Endodermal cell (in vitro differentiated cells): ENCODE measurements around the gene TMIGD3. TPM values are rescaled to one million over a fixed set of nuclear protein-coding genes. Genes with fewer than 3 reads are reported as not detected.

Source experiments
- DNase-seq: peaks from one replicate; pipeline ENCODE4 v3.0.0-alpha.2; 2017
- H3K27ac ChIP-seq: 2 replicates; pipeline ENCODE4 v1.5.1; 2013; ENCODE audit warnings: mild to moderate bottlenecking, low read depth, low read length, moderate library complexity
- H3K27me3 ChIP-seq: 2 replicates; pipeline ENCODE4 v1.6.1; 2013; ENCODE audit warnings: mild to moderate bottlenecking, low read length, moderate library complexity; ENCODE audit not compliant: insufficient read depth, control insufficient read depth, poor library complexity, severe bottlenecking
- H3K36me3 ChIP-seq: 2 replicates; pipeline ENCODE4 v1.7.0; 2013; ENCODE audit warnings: mild to moderate bottlenecking, low read length, moderate library complexity; ENCODE audit not compliant: control insufficient read depth, insufficient read depth
- H3K4me1 ChIP-seq: one replicate; pipeline ENCODE4 v1.7.0; 2013; ENCODE audit warnings: low read length; ENCODE audit not compliant: control insufficient read depth, insufficient read depth
- H3K4me3 ChIP-seq: 2 replicates; pipeline ENCODE4 v1.5.1; 2013; ENCODE audit warnings: mild to moderate bottlenecking, low read length, moderate library complexity
- H3K9ac ChIP-seq: 2 replicates; pipeline ENCODE4 v1.6.1; 2013; ENCODE audit warnings: mild to moderate bottlenecking, low read length, moderate library complexity; ENCODE audit not compliant: poor library complexity, severe bottlenecking; ENCODE audit errors: extremely low read depth
- H3K9me3 ChIP-seq: 2 replicates; pipeline ENCODE4 v1.6.1; 2013; ENCODE audit warnings: mild to moderate bottlenecking, low read length, moderate library complexity; ENCODE audit not compliant: control insufficient read depth
- H3K27ac Mint-ChIP-seq: 2 replicates; pipeline ENCODE4 v1.8.0; 2020; ENCODE audit warnings: mixed read lengths
- H3K27me3 Mint-ChIP-seq: 2 replicates; pipeline ENCODE4 v1.8.0; 2021; ENCODE audit warnings: mild to moderate bottlenecking, mixed read lengths; ENCODE audit not compliant: insufficient read depth
- H3K36me3 Mint-ChIP-seq: 2 replicates; pipeline ENCODE4 v1.8.0; 2020; ENCODE audit warnings: low read depth, mixed read lengths
- H3K4me1 Mint-ChIP-seq: 2 replicates; pipeline ENCODE4 v1.8.0; 2020; ENCODE audit warnings: mixed read lengths
- H3K4me3 Mint-ChIP-seq: 2 replicates; pipeline ENCODE4 v1.8.0; 2020; ENCODE audit warnings: mild to moderate bottlenecking, moderate library complexity, mixed read lengths
- H3K9me3 Mint-ChIP-seq: 2 replicates; pipeline ENCODE4 v1.8.0; 2020; ENCODE audit warnings: mild to moderate bottlenecking, mixed read lengths
- CTCF ChIP-seq: fragments of 200-600 bp; sonication (generic); conservative IDR thresholded peaks from 2 replicates; pipeline ENCODE4 v1.5.0; 2021; ENCODE audit warnings: antibody characterized with exemption, mild to moderate bottlenecking
- WGBS, 2 experiments: methylation state at CpG; one replicate each; pipeline versions ENCODE4 v1.1.5 to v1.1.7; 2013; ENCODE audit warnings: missing lambda C conversion rate in 2 of 2, mixed read lengths in 1 of 2; ENCODE audit not compliant: insufficient coverage in 1 of 2, insufficient read length in 1 of 2; 5-methylcytosine and 5-hydroxymethylcytosine counted together
- total RNA-seq, 2 donors: library from RNA; stranded (reverse); fragmentation: NEBNext Ultra II Directional in 1 of 2; extraction: Animal tissue kit (Norgen Biotek cat#: 25700) in 1 of 2; gene quantifications; 2 replicates in 1 of 2; 3 replicates in 1 of 2; pipeline ENCODE4 v1.2.1, GENCODE V29; 2021

TMIGD3 gene
- total RNA-seq, 2 donors from 2014 or later: not detected

GRCh38 chr1:111476214-111476613 lies 27.2 kb downstream of the TMIGD3 start:
- Histone ChIP-seq H3K36me3 (no peaks in the 10 kb centered on the region), H3K4me1 (no peaks in the 10 kb centered on the region), H3K4me3 (no peak overlapping the region), H3K9ac (no peak overlapping the region), H3K27ac (no peak overlapping the region), H3K27me3 (no peaks in the 10 kb centered on the region), H3K9me3 (no peaks in the 10 kb centered on the region)
- H3K4me1 Mint-ChIP-seq: no peaks in the 10 kb centered on the region
- DNase-seq: no peak
- TF ChIP-seq CTCF: no peak
- no peaks in the 10 kb centered on the region for H3K36me3 Mint-ChIP-seq
- no peaks in the 10 kb centered on the region for H3K27me3 Mint-ChIP-seq
- no peak overlapping the region for H3K4me3 Mint-ChIP-seq
- H3K9me3 Mint-ChIP-seq: no peaks in the 10 kb centered on the region
- H3K27ac Mint-ChIP-seq: no peak overlapping the region

GRCh38 chr1:111475701-111476100 lies 27.7 kb downstream of the TMIGD3 start:
- no peak overlapping the region for H3K4me3 Mint-ChIP-seq
- no peaks in the 10 kb centered on the region for H3K9me3 Mint-ChIP-seq
- no peaks in the 10 kb centered on the region for H3K4me1 Mint-ChIP-seq
- Histone ChIP-seq H3K4me3 (no peak overlapping the region), H3K27me3 (no peaks in the 10 kb centered on the region), H3K27ac (no peak overlapping the region), H3K4me1 (no peaks in the 10 kb centered on the region), H3K36me3 (no peaks in the 10 kb centered on the region), H3K9me3 (no peaks in the 10 kb centered on the region), H3K9ac (no peak overlapping the region)
- no peaks in the 10 kb centered on the region for H3K36me3 Mint-ChIP-seq
- TF ChIP-seq CTCF: no peak
- 93 to 100% methylated on average over 2 to 5 of the region's 5 CpGs for WGBS, 2 experiments
- H3K27ac Mint-ChIP-seq: no peak overlapping the region
- no peaks in the 10 kb centered on the region for H3K27me3 Mint-ChIP-seq
- DNase-seq: no peak

- H3K27ac Mint-ChIP-seq: no peak overlapping the region
- no peak overlapping the region for H3K4me3 Mint-ChIP-seq
- Histone ChIP-seq H3K27ac (no peak overlapping the region), H3K9ac (no peak overlapping the region), H3K4me3 (no peak overlapping the region), H3K36me3 (no peaks in the 10 kb centered on the region), H3K9me3 (no peaks in the 10 kb centered on the region), H3K4me1 (no peaks in the 10 kb centered on the region), H3K27me3 (no peaks in the 10 kb centered on the region)
- WGBS, 2 experiments: 87 to 100% methylated on average over 2 to 4 of the region's 4 CpGs
- TF ChIP-seq CTCF: no peak
- H3K27me3 Mint-ChIP-seq: no peaks in the 10 kb centered on the region
- H3K4me1 Mint-ChIP-seq: no peaks in the 10 kb centered on the region
- H3K36me3 Mint-ChIP-seq: no peaks in the 10 kb centered on the region
- no peak for DNase-seq
- no peaks in the 10 kb centered on the region for H3K9me3 Mint-ChIP-seq
These were observed 28.9 kb downstream of the TMIGD3 start for GRCh38 chr1:111474521-111474920.
